D721Med (cell line): ENCODE data around the gene TRIM50.

Experiments used
- DNase-seq: peaks from one replicate; pipeline ENCODE4 v3.0.0; 2011; ENCODE audit warnings: low spot score; ENCODE audit not compliant: insufficient read length
- FAIRE-seq: peaks from 2 replicates; lab custom pipeline; 2011; peaks lifted over from hg19 to GRCh38; lab: Jason Lieb, UNC
- CTCF ChIP-seq: IDR thresholded peaks from 2 replicates; pipeline ENCODE4 v1.5.1; 2012; ENCODE audit warnings: mild to moderate bottlenecking, control low read depth; ENCODE audit not compliant: insufficient read depth; ENCODE audit errors: missing control alignments

The TRIM50 gene

DNA sequence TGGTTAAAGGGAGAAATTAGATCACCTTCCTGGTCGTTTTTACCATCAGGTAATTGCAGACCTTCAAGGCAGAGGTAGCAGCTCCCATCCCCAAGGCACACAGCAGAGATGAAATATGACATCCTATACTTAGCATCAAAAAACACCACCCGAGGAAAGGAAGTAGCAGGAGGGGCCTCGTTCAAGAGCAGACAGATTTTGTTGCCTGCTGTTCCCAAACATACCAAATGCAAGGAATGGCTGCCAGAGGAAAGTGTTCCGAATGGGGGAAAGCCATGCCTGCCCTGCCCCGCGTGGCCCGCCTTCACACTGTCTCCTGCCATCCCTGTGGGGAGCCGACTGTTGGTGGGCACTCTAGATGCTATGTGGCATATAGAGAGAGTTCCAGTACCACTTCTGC lies 18.1 kb upstream of the TRIM50 start:
- FAIRE-seq (no peak), DNase-seq (no peak)
- TF ChIP-seq CTCF: no peak

GRCh38 chr7:73345538-73345937 lies 17.7 kb upstream of the TRIM50 start:
- FAIRE-seq: no peak
- no peak for TF ChIP-seq CTCF
- no peak for DNase-seq

- FAIRE-seq (no peak), DNase-seq (no peak)
- no peak for TF ChIP-seq CTCF
Measured at GRCh38 chr7:73343671-73344380, 15.9 kb upstream of the TRIM50 start.

GRCh38 chr7:73342645-73343044 lies 14.8 kb upstream of the TRIM50 start:
- TF ChIP-seq CTCF: peak; percentile 12
- FAIRE-seq: no peak
- DNase-seq: no peak

- no peak for TF ChIP-seq CTCF
- DNase-seq (no peak), FAIRE-seq (no peak)
Measured at GRCh38 chr7:73341877-73342276, 14.0 kb upstream of the TRIM50 start.

- DNase-seq: no peak
Measured at GRCh38 chr7:73340514-73340913, 12.6 kb upstream of the TRIM50 start.

More at GRCh38 chr7:73340514-73340913, 12.6 kb upstream of the TRIM50 start:
- FAIRE-seq: no peak
- TF ChIP-seq CTCF: no peak
